ENCODE results near the gene CACNA2D4.
A peak's percentile ranks its signal among the peaks of the same experiment; 100 is the strongest.

The CACNA2D4 gene

DNA sequence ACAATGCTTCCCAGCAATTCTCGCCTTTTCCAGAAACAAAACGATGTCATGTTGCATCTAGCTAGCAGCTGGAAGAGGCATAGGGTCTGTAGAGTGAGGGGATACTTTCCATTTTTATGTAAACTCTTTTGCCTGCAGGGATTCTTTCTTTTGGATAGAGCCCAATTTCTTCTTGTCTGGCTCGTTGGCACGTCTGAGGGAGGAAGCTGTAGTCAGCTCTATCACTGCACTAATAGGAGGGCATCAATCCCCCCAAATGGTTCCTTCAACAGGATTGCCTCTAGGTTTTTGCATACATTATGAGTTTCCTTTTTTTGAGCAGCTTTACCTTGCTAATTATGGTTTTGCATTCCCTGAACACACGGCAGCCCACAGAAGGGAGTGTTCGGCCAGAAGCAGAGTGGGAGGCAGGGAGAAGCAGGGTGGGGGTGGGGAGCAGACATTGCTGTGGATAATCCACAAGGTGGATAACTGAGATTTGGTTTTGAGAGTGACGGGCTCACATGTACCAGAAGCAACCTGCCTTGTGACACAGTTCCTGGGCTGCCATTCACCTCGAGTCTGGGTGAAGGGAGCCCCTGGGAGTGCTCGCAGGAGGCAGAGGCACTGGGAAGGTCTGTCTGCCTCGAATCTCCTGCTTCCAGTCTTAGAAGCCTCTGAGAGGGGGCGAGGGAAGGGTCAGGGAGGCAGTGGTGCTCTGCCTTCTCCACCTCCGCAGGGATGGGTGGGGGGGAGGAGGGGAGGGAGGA is 73.6 kb downstream of the CACNA2D4 start:
- DNase-seq (ENCODE audit: low spot score): no peak

DNA sequence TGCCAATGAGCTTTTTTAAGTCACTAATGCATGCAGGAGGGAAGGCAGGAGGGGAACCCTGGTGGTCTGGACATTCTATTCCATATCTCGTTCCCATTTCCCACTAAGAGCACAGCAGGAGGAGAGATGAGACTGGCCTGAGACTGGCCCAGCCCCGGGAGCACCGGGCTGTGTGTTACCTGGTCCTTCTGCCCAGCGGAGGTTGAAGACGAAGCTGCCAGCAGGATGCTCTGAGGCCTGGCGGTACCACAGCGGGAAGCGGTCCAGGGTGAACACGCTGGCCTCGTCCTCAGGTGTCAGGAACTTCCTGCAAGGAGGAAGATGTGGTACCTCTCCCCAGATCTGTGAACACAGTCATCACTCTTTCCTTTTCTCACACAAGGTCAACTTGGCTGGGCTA is 74.2 kb downstream of the CACNA2D4 start:
- no peak for DNase-seq (ENCODE audit: low spot score)

DNA sequence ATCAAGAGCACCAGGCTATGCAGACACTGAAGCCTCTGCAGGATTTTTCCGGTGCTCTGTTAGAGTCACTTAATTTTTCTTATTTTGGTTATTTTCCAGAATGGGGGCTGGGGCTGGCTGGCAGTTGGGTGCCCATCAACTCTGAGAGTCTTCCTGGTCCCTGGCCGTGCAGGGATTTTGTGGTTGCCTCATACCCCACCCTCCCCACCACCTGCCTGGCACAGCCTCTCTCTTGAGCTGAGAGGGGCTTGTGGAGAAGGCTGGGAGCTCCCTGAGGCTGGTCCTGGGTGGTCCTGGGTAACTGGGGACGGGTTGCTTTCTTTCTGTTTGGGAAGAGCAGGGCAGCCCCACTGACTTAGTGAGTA is 74.8 kb downstream of the CACNA2D4 start:
- no peak for DNase-seq (ENCODE audit: low spot score)

DNA sequence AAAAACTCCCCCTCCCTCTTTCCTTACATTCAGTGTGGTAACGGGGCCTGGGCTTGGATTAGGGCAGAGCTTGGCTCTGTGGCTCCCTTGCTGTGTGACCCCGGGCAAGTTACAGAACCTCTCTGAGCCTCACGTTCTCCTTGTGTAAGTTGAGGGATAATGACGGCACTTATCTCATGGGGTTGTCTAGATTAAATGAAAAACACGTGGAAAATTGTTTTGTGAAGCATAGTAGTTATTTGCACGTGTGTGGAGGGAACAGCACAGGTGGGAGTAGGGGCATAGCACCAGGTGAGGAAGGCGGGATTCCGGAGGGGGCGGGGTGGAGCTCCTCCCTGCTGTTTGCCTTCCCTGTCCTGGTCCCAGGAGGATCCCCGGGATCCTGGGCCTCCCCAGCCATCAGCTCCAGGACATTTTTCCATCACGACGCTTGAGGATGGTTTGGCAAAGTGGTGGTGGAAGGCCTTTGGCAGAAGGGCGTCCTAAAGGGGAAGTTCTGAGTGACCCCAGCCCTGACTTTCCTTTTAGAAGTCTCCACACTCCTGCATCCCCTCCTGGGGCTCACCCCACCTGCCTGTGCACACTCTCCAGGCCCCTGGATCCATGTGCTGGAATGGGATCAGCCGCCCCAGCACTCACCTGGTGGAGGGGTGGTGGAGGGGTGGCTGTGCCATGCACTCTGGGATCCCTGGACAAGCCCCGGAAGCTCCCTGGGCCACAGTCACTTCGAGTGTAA is 75.4 kb downstream of the CACNA2D4 start:
- DNase-seq (ENCODE audit: low spot score): no peak

DNA sequence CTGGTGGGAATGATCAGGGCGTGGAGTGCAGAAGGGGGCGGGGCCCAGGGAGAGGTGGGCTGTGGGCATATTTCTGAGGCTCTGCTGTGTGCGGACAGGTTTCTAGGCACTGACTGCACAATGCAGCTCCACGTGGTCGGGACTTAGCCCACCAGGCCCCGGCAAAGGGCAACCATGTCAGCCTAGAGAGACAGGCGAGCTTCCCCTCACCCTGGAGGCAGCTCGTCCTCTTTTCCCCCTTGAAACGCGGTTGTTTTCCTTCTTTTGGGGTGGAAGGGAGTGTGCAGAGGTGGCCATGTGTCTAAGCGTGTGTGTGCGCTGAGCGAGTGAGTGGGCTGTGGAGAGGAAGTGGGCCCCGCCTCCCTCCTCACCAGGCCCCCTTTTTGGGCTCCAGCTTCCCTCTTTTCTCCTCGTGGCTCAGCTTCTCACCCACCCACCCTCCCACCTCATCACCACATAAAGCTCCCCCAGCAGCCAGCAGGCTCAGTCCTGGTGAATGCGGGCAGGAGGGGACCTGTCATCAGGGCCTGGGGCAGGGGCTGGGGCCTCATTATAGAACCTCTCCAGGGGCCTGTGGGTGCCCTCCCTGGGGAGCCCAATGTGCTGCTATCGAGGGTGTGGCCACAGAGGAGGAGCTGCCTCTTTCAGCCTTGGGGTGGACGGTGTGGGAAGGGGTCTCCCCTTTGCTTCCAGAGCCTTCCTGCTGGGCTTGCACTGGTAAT is 76.1 kb downstream of the CACNA2D4 start:
- no peak for DNase-seq (ENCODE audit: low spot score)

- no peak for DNase-seq (ENCODE audit: low spot score)
Observed at GRCh38 chr12:1841586-1842182, 76.8 kb downstream of the CACNA2D4 start.

DNA sequence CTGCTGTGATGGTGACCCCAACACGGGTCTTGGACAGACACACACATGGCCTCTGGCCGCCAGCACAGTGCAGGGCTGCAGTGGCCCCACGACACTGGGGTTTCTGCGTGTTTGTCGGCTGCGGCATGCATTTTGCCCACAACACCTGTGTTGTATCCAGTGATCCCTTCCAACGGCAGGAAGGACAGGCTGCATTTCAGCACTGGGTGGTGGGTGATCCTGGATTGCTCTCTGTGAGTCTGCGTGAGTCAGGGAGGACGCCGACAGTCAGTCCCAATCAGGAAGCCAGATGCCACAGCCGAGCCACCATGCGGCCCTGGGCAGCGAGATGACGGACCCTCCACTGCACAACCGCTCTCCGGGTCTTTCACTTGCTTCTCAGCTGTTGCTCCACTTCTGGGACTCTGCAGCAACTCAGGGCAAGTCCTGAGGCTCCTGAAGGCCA is 77.4 kb downstream of the CACNA2D4 start:
- DNase-seq (ENCODE audit: low spot score): no peak

- DNase-seq (ENCODE audit: low spot score): no peak
Observed at GRCh38 chr12:1839956-1840951, 78.2 kb downstream of the CACNA2D4 start.

DNA sequence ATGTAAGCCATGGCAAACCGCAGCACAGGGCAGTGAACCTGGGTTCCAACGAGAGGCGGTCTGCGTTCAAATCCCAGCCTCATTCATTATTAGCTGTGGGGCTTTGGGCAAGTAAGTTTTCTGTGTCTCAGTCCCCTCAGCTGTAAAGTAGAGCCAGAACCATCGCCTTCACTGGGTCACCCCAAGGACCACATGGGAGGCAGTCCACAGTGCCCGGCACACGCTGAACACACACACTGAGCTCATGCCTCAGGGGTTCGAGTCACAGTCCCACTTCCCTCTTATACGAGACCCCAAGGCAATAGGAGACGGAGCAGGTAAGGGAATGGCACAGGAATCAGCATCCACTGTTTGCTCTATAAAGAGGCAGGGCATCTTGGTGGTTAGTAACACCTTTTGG is 79.0 kb downstream of the CACNA2D4 start:
- no peak for DNase-seq (ENCODE audit: low spot score)

- DNase-seq (ENCODE audit: low spot score): no peak
Observed at GRCh38 chr12:1838994-1839365, 79.5 kb downstream of the CACNA2D4 start.

DNA sequence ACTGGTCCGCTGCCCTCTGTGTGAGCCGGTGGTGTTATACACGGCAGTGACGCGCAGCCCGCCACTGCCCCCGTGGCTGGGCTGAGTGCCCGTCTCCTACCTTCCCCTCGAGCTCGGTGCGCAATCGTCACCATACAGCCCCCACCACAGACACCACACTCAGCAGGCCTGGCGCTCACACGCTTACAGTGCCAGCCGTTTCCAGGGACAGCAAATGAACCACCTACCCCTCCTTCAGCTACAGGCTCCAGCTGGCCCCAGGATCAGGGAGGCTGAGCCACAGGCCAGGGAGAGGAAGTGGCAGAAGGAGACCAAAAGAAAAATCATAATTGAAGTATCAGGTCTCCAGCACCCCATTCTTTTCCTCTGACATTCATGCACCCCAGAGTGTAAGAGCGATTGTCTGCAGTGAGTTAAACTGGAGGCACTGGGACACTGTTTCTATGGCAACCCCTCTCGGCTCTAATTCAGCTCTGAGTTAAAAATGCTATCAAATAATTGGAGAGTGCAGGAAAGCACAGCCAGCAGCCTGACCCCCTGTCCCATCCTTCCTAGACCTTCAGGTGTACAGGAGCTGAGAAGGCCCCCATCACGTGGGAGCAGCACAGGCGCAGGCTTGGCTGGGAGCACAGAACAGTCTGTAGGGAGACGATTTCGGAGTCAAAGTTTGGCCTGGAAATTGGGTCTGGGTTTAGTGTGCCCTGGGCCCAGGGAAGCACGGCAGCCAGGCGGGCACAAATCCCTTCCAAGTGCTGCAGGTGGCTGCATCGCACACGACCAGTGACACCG is 80.1 kb downstream of the CACNA2D4 start:
- no peak for DNase-seq (ENCODE audit: low spot score)

DNA sequence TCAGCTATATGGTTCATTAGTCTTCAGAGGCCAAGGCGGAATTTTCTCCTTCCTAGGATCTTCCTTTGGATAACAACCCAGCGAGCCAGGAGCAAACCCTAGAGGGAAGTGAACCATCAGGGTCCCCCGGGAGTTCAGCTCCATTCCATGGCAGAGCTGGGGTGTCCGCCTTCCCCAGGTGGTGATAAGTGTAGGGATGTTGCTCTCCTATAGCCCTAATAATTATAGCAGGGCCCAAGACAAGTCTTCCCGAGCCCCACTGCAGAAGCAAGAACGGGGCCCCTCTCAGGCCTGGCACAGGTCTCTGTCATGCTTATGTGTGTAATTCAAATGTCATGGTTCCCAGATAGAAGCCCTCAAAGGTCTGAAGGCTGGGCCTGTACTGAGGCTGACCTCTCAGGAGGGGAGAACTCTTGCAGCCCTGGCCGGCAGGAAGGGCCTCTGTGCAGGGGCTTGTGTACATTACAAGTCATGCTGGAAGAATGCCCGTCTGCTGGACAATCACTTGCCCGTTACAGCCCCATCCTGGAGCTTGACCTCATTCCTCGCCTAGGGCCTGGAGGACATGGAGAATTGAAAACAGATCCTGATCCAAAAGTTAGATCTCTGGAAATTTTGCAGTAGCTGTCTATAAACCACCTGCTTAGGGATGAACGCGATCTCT is 80.8 kb downstream of the CACNA2D4 start:
- DNase-seq (ENCODE audit: low spot score): no peak

- DNase-seq (ENCODE audit: low spot score): peak; percentile 68
Observed at GRCh38 chr12:1836854-1837421, 81.5 kb downstream of the CACNA2D4 start.

DNA sequence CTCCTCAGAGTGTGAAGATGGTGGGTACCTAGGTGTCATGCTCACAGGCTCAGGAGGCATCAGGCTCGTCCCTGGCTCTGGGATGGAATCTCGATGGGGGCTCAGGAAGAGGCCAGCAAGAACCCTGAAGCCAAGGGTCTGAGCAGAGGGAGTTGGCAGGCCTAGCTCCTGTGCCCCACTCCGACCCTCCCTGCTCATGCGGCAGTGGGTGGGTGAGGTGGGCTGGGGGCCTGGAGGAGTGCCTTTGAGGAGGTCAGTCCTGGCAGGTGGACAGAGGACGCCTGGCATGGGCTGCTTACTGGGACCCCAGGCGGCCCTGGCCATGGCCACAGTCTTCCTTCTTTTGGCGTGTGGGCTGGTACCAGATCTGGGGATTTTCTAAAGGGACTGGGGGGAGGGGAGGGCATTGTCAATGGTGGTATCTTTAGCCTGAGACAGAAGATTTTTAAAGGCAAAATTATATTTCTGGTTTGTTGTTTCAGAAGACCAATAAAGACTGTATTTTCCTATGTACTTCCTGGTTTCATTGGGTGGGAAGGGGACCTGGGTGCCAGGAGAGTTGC is 82.1 kb downstream of the CACNA2D4 start:
- DNase-seq (ENCODE audit: low spot score): no peak

GRCh38 chr12:1835211-1836131 is 83.0 kb downstream of the CACNA2D4 start:
- no peak for DNase-seq (ENCODE audit: low spot score)

DNA sequence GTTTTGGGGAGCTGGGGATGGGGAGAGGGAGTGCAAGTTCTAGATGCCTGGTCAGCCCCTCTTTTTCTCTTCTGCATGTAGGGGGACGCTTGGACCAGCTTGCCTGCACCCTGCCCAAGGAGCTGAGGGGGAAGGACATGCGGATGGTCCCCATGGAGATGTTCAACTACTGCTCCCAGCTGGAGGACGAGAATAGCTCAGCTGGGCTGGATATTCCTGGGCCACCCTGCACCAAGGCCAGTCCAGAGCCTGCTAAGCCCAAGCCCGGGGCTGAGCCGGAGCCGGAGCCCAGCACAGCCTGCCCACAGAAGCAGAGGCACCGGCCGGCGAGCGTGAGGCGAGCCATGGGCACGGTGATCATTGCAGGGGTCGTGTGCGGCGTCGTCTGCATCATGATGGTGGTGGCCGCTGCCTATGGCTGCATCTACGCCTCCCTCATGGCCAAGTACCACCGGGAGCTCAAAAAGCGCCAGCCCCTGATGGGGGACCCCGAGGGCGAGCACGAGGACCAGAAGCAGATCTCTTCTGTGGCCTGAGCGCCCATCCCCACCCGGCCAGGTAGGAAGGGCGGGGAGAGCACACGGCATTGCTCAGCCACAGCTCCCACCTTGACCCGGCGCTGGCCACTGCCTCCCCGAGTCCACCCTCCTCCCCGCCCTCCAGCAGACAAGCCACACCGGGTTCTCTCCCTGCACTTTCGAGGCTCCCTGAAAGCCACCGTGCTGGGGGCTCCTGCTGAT is 84.1 kb downstream of the CACNA2D4 start:
- no peak for DNase-seq (ENCODE audit: low spot score)

GRCh38 chr12:1833596-1834028 is 84.8 kb downstream of the CACNA2D4 start:
- no peak for DNase-seq (ENCODE audit: low spot score)
